KBM-7 (cell line): ENCODE data around the gene SIVA1.
A peak's percentile ranks its signal among the peaks of the same experiment; 100 is the strongest.
"Not testable (repeated sequence)": the region's sequence is repeated elsewhere in the genome, so short reads cannot be mapped to it uniquely, and the experiment has no call there.

Source experiments
- DNase-seq: peaks from one replicate; pipeline ENCODE4 v3.0.0-alpha.2; 2015
- in situ Hi-C: fragments of 300-500 bp; cut with MboI; formaldehyde crosslinking; loops from 2 replicates; pipeline ENCODE4 v1.14.3; 2020; ENCODE audit warnings: low sequenced_read_pairs, low pct_unique_long_range_greater_than_20kb, mixed read lengths

SIVA1 gene

GRCh38 chr14:104718147-104718546, 34.8 kb upstream of the SIVA1 start:
- in situ Hi-C loops: no loop called here
- DNase-seq: no peak

DNA sequence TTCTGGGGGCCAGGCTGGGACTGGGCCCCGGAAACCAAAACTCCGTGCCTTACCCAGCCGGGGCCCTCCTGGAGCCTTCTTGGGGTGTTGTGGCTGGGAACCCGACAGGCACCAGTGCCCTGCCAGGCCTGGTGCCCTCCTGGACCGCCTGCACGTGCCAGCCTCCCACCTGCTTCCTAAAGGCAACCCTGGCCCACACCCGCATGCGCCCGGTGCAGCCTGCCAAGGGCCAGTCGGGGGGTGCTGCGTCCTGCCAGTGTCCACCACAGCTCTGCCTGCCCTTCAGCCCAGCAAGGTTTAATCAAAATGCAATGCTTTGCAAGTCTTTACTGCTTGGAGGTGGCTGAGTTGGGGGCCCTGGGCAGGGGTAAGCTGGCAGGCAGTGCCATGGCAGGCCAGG, 34.1 kb upstream of the SIVA1 start:
- in situ Hi-C loops: no loop called here
- DNase-seq: no peak

GRCh38 chr14:104719343-104719742, 33.6 kb upstream of the SIVA1 start:
- in situ Hi-C loops: no loop called here
- DNase-seq: no peak

GRCh38 chr14:104721505-104722431, 31.2 kb upstream of the SIVA1 start:
- DNase-seq: no peak
- in situ Hi-C loops: no loop called here

GRCh38 chr14:104722938-104723650, 29.9 kb upstream of the SIVA1 start:
- in situ Hi-C loops: no loop called here
- DNase-seq: no peak

DNA sequence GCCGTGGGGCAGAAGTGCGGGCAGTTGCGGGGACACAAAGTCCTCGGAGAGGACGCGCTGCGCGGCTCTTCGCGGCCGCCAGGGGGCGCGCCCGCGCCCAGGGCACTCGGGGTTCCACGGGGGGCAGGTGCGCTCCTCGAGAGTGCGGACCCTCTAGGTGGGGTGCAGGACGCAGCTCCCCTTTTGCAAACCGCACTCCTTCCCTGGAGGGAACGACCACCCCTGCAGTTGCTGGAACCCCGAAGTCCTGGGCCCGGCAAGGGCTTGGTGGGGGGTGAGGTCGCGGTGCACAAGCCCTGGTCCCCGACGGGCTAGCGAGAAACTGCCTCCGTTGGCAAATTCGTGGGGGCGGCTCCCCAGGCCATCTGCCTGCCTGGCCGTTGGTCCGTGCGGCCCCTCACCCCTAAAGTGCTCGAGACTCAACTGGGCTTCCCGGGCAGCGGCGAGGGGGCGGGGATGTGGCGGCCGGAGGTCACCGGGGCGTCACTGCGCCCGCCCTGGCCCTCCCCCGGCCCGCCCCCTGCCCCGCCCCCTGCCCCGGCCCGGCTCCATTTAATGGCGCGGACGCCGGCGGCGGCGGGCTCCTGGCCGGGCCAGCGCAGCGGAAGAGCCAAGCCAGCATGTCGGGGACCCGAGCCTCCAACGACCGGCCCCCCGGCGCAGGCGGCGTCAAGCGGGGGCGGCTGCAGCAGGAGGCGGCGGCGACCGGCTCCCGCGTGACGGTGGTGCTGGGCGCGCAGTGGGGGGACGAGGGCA, 29.1 kb upstream of the SIVA1 start, which contains the start of gene ADSS1:
TSS of gene ADSS1 (plus strand) at position 579 of the 756 bp plus-strand sequence. CDS start at position 621, 42 bp downstream.
- in situ Hi-C loops: no loop called here
- peak; percentile 69 for DNase-seq

GRCh38 chr14:104724407-104724980, 28.5 kb upstream of the SIVA1 start:
- no peak for DNase-seq
- in situ Hi-C loops: no loop called here

DNA sequence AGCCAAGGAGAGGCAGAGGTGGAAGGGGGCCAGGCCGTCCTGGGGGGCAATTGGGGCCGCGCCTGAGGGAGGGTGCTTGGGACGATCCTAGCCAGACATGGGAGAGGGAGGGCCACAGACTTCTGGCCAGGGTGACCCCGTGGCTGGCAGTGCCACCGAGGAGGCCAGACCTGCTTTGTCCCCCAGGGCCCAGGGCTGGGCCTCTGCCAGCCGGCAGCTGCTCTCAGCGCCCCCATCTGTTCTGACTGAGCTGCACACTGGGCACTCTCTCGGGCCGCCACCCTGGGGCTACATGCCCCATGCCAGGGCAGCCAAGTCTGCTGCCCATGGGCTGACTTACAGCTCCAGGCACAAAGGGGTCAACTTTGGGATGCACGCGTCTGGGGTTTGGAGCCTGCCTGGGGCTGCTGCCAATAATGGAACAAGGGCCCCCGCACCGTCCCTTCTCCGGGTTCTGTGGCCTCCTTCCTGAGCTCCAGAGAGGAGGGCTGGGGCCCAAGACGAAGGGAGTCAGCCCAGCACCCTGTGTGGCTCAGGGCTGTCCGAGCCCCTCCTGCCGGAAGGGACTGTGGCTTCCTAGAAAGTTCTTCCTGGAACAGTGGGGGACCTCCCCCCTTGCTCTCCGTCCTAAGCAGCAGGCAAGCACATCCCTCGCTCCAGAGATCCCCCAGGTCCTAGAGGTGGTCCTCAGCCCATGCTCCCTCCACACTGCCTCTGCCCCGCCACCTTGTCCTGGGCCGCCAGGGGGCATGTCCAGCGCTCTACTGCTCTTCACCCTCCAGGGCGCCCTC, 27.8 kb upstream of the SIVA1 start:
- DNase-seq: peak; percentile 37
- in situ Hi-C loops: no loop called here

DNA sequence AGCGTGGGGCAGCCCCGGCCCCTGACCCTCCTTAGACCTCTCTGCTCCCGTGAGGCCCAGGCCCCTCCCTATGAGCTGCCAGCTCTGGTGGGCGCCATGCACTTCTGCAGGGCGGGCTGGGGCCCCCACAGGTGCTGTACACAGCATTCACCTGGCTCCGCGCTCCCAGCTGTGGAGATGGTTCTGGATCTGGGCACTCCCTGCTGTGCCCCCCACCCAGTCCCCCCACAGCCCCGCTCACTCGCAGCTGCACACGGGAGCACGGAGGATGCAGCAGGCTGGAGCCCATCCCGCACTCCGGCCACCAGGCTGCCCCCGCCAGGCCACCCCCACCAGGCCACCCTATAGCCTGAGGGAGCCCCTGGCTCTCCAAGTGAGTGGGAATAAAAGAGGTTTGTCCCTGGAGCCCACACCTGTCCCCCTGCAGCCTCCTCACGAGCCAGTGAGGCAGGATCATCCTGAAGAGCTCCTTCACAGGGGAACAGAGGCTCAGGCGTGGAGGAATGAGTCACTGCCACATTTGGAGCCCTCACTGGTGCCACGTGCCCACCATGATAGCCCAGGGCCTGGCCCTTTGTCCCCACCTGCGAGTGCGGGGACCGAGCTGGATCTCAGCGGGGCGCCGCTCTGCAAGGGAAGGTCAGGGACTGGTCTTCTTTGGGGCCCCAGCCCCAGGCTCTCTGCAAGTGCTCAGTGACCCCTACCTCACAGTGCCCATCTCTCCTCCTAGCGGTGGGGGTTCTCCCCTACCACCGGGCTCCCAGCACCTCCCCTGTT, 27.0 kb upstream of the SIVA1 start:
- in situ Hi-C loops: no loop called here
- DNase-seq: no peak

GRCh38 chr14:104726600-104727451, 26.1 kb upstream of the SIVA1 start:
- no peak for DNase-seq
- in situ Hi-C loops: no loop called here

- in situ Hi-C loops: no loop called here
- no peak for DNase-seq
Measured at GRCh38 chr14:104728631-104729030, 24.3 kb upstream of the SIVA1 start.

DNA sequence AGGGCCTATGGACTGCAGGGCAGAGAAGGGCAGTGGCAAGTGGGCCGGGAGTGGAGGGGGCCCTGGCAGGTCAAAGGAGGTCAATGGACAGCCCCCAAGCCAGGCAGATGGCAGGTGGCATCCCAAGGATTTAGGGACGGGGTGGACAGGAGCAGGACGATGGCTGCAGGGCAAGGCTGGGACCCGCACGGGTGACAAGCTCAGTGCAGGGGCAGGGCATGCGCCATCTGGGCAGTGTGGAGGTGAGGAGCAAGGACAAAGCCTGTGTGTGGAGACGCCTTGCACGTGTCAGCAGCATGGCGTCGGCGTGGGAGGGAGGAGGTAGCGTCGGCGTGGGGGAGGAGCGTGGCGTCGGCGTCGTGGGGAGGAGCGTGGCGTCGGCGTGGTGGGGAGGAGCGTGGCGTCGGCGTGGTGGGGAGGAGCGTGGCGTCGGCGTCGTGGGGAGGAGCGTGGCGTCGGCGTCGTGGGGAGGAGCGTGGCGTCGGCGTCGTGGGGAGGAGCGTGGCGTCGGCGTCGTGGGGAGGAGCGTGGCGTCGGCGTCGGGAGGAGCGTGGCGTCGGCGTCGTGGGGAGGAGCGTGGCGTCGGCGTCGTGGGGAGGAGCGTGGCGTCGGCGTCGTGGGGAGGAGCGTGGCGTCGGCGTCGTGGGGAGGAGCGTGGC, 23.6 kb upstream of the SIVA1 start:
- DNase-seq, in situ Hi-C loops: not testable (repeated sequence)

DNA sequence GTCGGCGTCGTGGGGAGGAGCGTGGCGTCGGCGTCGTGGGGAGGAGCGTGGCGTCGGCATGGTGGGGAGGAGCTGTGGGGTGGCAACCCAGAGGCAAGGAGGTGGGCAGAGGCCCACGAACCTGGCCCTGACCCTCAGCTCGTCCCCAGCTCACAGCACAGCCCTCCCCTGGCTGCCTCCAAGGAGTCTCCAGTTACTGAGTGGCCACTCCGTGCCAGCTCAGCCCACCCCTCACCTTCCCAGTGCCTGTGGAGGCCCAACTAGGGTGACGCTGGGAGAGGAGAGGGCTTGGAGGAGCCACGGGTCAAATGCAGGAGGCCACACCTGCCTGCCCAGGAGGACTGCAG, 23.1 kb upstream of the SIVA1 start:
- in situ Hi-C loops: no loop called here
- no peak for DNase-seq

GRCh38 chr14:104730487-104730886, 22.5 kb upstream of the SIVA1 start:
- no peak for DNase-seq
- in situ Hi-C loops: no loop called here

DNA sequence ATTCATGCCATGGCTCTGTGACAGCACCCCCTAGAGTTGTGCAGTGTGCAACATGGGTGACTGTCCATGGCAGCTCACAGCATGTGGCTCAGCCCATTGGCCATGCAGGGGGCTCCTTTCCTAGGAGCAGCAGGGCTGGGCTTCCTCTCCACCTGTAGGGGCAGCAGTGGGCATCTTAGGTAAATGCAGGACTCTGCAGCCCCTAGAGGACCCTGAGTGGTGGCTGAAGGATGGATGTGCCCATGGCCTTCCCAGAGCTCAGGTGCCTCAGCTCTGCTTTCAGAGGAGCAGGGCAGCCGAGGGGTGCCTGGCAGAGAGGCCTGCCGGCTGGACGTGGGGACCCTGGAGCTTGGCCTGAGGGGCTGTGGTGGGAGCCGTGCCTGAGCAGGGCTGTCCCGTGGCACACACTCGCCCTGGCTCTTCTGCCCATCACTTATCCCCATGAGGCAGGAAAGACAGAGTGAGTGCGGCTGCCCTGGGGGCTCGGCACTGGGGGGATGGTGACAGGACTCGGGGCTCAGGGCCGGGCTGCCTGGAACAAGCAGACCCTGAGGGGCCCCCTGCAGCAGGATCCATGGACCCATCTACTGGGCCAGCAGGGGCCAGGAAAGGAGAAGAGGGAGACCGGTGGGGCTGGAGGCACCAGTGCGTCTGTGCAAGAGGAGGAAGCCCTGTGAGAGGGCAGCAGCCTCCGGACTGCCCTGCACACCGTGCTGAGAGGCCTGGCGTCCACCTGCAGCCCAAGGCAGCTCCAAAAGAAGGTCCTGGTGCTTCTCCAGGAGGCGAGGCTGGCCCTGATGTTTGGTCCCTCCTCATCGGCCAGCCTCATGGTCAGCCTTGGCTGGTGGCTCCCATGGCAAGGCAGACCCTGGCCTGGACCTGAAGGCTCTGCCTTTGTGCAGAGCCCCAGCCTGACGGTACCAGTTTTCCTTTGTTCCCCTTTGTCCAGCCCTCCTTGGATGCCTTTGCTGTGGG, 21.3 kb upstream of the SIVA1 start:
- DNase-seq: no peak
- in situ Hi-C loops: no loop called here
